ENCODE measurements around the gene CCNT2. TPM values are rescaled to one million over a fixed set of nuclear protein-coding genes. Genes with fewer than 3 reads are reported as not detected.

The CCNT2 gene
- total and polyA plus RNA-seq, 3 experiments from 2014 or later = 15.5 to 36.8 (median 35.1) TPM

GRCh38 chr2:134926231-134926931 lies 7.8 kb downstream of the CCNT2 start:
- Histone ChIP-seq H3K9me3 (ENCODE audit: low read length) (no peaks in the 10 kb centered on the region), H3K27me3 (ENCODE audit: insufficient read depth, low read length, poor library complexity, severe bottlenecking) (no peaks in the 10 kb centered on the region), H3K36me3 (ENCODE audit: insufficient read depth, low read length) (no peaks in the 10 kb centered on the region), H3K4me3 (ENCODE audit: low read length) (no peak overlapping the region), H3K4me1 (ENCODE audit: insufficient read depth, low read length) (peaks cover 68% of the 10 kb centered on the region), H3K27ac (ENCODE audit: low read depth, low read length) (no peak overlapping the region)
- Mint-ChIP-seq H3K4me1 (peaks cover 75 to 97% (median 96%) of the 10 kb centered on the region in 3 donors), H3K4me3 (peak overlapping the region in 6 of 7 donors; percentile 14 to 70 (median 52)), H3K9me3 (no peaks in the 10 kb centered on the region), H3K27ac (peak overlapping the region; percentile 2 to 73 (median 59)), H3K27me3 (no peaks in the 10 kb centered on the region), H3K36me3 (peaks cover 0 to 50% (median 12%) of the 10 kb centered on the region in 3 donors)
- ChIA-PET POLR2A (interaction anchor here (0.5 kb wide), 2 partner anchors 241 to 546 kb away, joined by 3 to 4 read pairs; no protein-coding TSS in a partner anchor), CTCF (no interaction called here)
- DNase-seq = no peak

- CTCF ChIA-PET = no interaction called here
- H3K27ac Mint-ChIP-seq = peak overlapping the region in 1 of 8 donors; percentile 0
- peaks cover 72 to 96% (median 94%) of the 10 kb centered on the region in 3 donors for H3K4me1 Mint-ChIP-seq
Observed at GRCh38 chr2:134927195-134927594, 8.6 kb downstream of the CCNT2 start.

DNA sequence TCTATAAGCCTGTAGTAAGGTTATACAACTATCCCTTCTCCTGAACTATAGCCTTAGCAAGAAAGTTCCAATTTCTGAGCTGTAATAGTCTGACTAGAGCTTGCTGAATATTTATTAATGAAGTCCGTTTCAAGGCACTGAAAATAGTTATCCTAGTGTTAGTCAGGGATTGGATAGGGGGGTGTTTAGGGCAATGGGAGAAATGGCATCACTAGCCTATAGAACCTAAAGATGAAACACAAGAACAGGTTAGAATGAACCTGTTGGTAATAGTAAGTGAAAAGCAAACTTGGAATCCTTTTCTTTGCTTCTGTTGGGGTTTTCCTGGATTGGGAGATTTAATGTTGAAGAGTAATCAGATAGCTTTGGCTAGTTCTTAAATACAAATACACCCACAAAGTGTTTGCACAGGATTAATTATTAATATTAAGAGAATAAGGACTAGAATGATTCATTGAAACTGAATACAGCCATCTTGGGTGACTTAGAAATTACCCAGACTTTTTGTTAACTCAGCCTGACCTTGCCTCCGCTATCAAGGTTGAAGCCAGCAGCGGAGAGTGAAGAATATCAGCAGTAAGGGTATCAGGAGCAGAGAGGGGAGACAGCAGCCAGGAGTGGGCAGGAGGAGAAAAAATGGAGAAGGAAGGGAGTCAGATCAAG lies 14.4 kb downstream of the CCNT2 start:
- no peaks in the 10 kb centered on the region for H3K27me3 Mint-ChIP-seq
- Histone ChIP-seq H3K9me3 (ENCODE audit: low read length) (no peaks in the 10 kb centered on the region), H3K36me3 (ENCODE audit: insufficient read depth, low read length) (no peaks in the 10 kb centered on the region), H3K27ac (ENCODE audit: low read depth, low read length) (no peak overlapping the region), H3K4me1 (ENCODE audit: insufficient read depth, low read length) (peaks cover 46% of the 10 kb centered on the region), H3K27me3 (ENCODE audit: insufficient read depth, low read length, poor library complexity, severe bottlenecking) (no peaks in the 10 kb centered on the region), H3K4me3 (ENCODE audit: low read length) (no peak overlapping the region)
- H3K36me3 Mint-ChIP-seq = peaks cover 0 to 50% (median 15%) of the 10 kb centered on the region in 3 donors
- POLR2A ChIA-PET = no interaction called here
- CTCF ChIA-PET = no interaction called here
- H3K4me1 Mint-ChIP-seq = peaks cover 62 to 92% (median 87%) of the 10 kb centered on the region in 3 donors
- peak overlapping the region in 3 of 7 donors; percentile 29 to 58 (median 40) for H3K4me3 Mint-ChIP-seq
- H3K27ac Mint-ChIP-seq = peak overlapping the region in 6 of 8 donors; percentile 17 to 88 (median 52)
- no peak for DNase-seq
- H3K9me3 Mint-ChIP-seq = no peaks in the 10 kb centered on the region

More at GRCh38 chr2:134927195-134927594, 8.6 kb downstream of the CCNT2 start:
- Mint-ChIP-seq H3K27me3 (no peaks in the 10 kb centered on the region), H3K36me3 (peaks cover 0 to 52% (median 15%) of the 10 kb centered on the region in 3 donors), H3K9me3 (no peaks in the 10 kb centered on the region), H3K4me3 (peak overlapping the region in 4 of 7 donors; percentile 10 to 34 (median 31))
- Histone ChIP-seq H3K27ac (ENCODE audit: low read depth, low read length) (no peak overlapping the region), H3K36me3 (ENCODE audit: insufficient read depth, low read length) (no peaks in the 10 kb centered on the region), H3K4me3 (ENCODE audit: low read length) (no peak overlapping the region), H3K4me1 (ENCODE audit: insufficient read depth, low read length) (peaks cover 64% of the 10 kb centered on the region), H3K9me3 (ENCODE audit: low read length) (no peaks in the 10 kb centered on the region), H3K27me3 (ENCODE audit: insufficient read depth, low read length, poor library complexity, severe bottlenecking) (no peaks in the 10 kb centered on the region)
- no peak for DNase-seq
- POLR2A ChIA-PET = no interaction called here

GRCh38 chr2:134933732-134934131 lies 15.1 kb downstream of the CCNT2 start:
- H3K4me3 ChIP-seq (ENCODE audit: low read length) = no peak overlapping the region
- H3K4me1 ChIP-seq (ENCODE audit: insufficient read depth, low read length) = peaks cover 40% of the 10 kb centered on the region
- Mint-ChIP-seq H3K4me3 (no peak overlapping the region), H3K9me3 (no peaks in the 10 kb centered on the region), H3K4me1 (peaks cover 64 to 94% (median 88%) of the 10 kb centered on the region in 3 donors), H3K27me3 (no peaks in the 10 kb centered on the region), H3K27ac (peak overlapping the region in 2 of 8 donors; percentile 9 to 39), H3K36me3 (peaks cover 0 to 54% (median 15%) of the 10 kb centered on the region in 3 donors)
- H3K36me3 ChIP-seq (ENCODE audit: insufficient read depth, low read length) = peaks cover 5% of the 10 kb centered on the region
- H3K27me3 ChIP-seq (ENCODE audit: insufficient read depth, low read length, poor library complexity, severe bottlenecking) = no peaks in the 10 kb centered on the region
- no peaks in the 10 kb centered on the region for H3K9me3 ChIP-seq (ENCODE audit: low read length)
- no peak overlapping the region for H3K27ac ChIP-seq (ENCODE audit: low read depth, low read length)
- no peak for DNase-seq
- POLR2A ChIA-PET = no interaction called here
- CTCF ChIA-PET = no interaction called here

- peaks cover 0 to 55% (median 15%) of the 10 kb centered on the region in 3 donors for H3K36me3 Mint-ChIP-seq
- Histone ChIP-seq H3K4me3 (ENCODE audit: low read length) (no peak overlapping the region), H3K27me3 (ENCODE audit: insufficient read depth, low read length, poor library complexity, severe bottlenecking) (no peaks in the 10 kb centered on the region), H3K4me1 (ENCODE audit: insufficient read depth, low read length) (peaks cover 39% of the 10 kb centered on the region), H3K9me3 (ENCODE audit: low read length) (no peaks in the 10 kb centered on the region), H3K36me3 (ENCODE audit: insufficient read depth, low read length) (peaks cover 5% of the 10 kb centered on the region), H3K27ac (ENCODE audit: low read depth, low read length) (no peak overlapping the region)
- peak overlapping the region in 2 of 7 donors; percentile 20 to 33 for H3K4me3 Mint-ChIP-seq
- H3K4me1 Mint-ChIP-seq = peaks cover 62 to 92% (median 85%) of the 10 kb centered on the region in 3 donors
- H3K27ac Mint-ChIP-seq = peak overlapping the region in 1 of 8 donors; percentile 9
- no peak for DNase-seq
- ChIA-PET CTCF (no interaction called here), POLR2A (no interaction called here)
- H3K27me3 Mint-ChIP-seq = no peaks in the 10 kb centered on the region
- H3K9me3 Mint-ChIP-seq = no peaks in the 10 kb centered on the region
Observed at GRCh38 chr2:134934150-134934549, 15.5 kb downstream of the CCNT2 start.

GRCh38 chr2:134934641-134935040 lies 16.0 kb downstream of the CCNT2 start:
- Histone ChIP-seq H3K4me1 (ENCODE audit: insufficient read depth, low read length) (peaks cover 39% of the 10 kb centered on the region), H3K27me3 (ENCODE audit: insufficient read depth, low read length, poor library complexity, severe bottlenecking) (no peaks in the 10 kb centered on the region), H3K36me3 (ENCODE audit: insufficient read depth, low read length) (peaks cover 6% of the 10 kb centered on the region), H3K27ac (ENCODE audit: low read depth, low read length) (no peak overlapping the region), H3K9me3 (ENCODE audit: low read length) (no peaks in the 10 kb centered on the region), H3K4me3 (ENCODE audit: low read length) (no peak overlapping the region)
- ChIA-PET CTCF (no interaction called here), POLR2A (no interaction called here)
- DNase-seq = no peak
- Mint-ChIP-seq H3K4me3 (peak overlapping the region in 2 of 7 donors; percentile 8 to 33), H3K27ac (peak overlapping the region in 6 of 8 donors; percentile 8 to 73 (median 23)), H3K36me3 (peaks cover 0 to 59% (median 15%) of the 10 kb centered on the region in 3 donors), H3K9me3 (no peaks in the 10 kb centered on the region), H3K4me1 (peaks cover 62 to 87% (median 81%) of the 10 kb centered on the region in 3 donors), H3K27me3 (no peaks in the 10 kb centered on the region)

DNA sequence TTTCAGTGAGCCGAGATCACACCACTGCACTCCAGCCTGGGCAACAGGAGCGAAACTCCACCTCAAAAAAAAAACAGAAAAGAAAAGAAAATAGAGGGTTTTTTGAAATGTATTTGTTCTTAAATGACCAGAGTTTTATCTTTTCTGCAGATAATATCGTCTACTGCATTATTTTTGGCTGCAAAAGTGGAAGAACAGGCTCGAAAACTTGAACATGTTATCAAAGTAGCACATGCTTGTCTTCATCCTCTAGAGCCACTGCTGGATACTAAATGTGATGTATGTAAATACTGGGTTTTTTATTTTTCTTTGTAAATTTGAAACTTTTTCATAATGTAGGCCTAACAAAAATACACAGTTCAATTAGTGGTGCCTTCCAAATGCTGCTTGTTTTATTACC lies 18.1 kb downstream of the CCNT2 start:
- H3K9me3 Mint-ChIP-seq = no peaks in the 10 kb centered on the region
- H3K4me1 ChIP-seq (ENCODE audit: insufficient read depth, low read length) = peaks cover 34% of the 10 kb centered on the region
- DNase-seq = no peak
- peak overlapping the region in 2 of 8 donors; percentile 23 to 47 for H3K27ac Mint-ChIP-seq
- no peaks in the 10 kb centered on the region for H3K27me3 ChIP-seq (ENCODE audit: insufficient read depth, low read length, poor library complexity, severe bottlenecking)
- no peak overlapping the region for H3K4me3 Mint-ChIP-seq
- POLR2A ChIA-PET = no interaction called here
- H3K4me3 ChIP-seq (ENCODE audit: low read length) = no peak overlapping the region
- H3K27ac ChIP-seq (ENCODE audit: low read depth, low read length) = no peak overlapping the region
- H3K27me3 Mint-ChIP-seq = no peaks in the 10 kb centered on the region
- H3K36me3 ChIP-seq (ENCODE audit: insufficient read depth, low read length) = peaks cover 18% of the 10 kb centered on the region
- H3K36me3 Mint-ChIP-seq = peaks cover 0 to 63% (median 14%) of the 10 kb centered on the region in 3 donors
- no peaks in the 10 kb centered on the region for H3K9me3 ChIP-seq (ENCODE audit: low read length)
- CTCF ChIA-PET = no interaction called here
- H3K4me1 Mint-ChIP-seq = peaks cover 47 to 72% (median 67%) of the 10 kb centered on the region in 3 donors

DNA sequence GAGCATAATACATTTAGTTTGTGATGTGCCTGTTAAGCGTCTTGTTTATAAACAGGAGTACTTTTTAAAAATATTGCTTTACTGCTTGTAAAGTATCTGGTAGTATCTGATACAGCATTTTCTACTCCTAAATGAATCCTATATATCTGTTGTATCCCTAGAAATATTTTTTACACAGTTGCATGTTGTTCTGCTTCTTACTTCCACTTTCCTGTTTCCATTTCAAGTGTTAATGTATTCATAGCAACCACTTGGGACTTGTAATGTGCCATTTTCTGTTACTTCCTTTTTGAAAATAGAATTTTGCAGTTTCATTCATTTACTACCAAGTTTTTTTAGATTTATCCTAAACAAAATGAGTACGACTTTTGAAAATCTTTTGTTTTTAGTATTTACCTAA lies 24.9 kb downstream of the CCNT2 start:
- Mint-ChIP-seq H3K36me3 (peaks cover 3 to 79% (median 16%) of the 10 kb centered on the region in 3 donors), H3K27me3 (no peaks in the 10 kb centered on the region), H3K9me3 (no peaks in the 10 kb centered on the region), H3K27ac (no peak overlapping the region), H3K4me1 (peaks cover 10 to 45% (median 14%) of the 10 kb centered on the region in 3 donors), H3K4me3 (no peak overlapping the region)
- Histone ChIP-seq H3K9me3 (ENCODE audit: low read length) (no peaks in the 10 kb centered on the region), H3K27ac (ENCODE audit: low read depth, low read length) (no peak overlapping the region), H3K4me1 (ENCODE audit: insufficient read depth, low read length) (no peaks in the 10 kb centered on the region), H3K27me3 (ENCODE audit: insufficient read depth, low read length, poor library complexity, severe bottlenecking) (no peaks in the 10 kb centered on the region), H3K36me3 (ENCODE audit: insufficient read depth, low read length) (peaks cover 31% of the 10 kb centered on the region), H3K4me3 (ENCODE audit: low read length) (no peak overlapping the region)
- ChIA-PET CTCF (no interaction called here), POLR2A (no interaction called here)
- DNase-seq = no peak

All from CD8-positive, alpha-beta memory T cell (primary cell).